ENCODE data around the gene DYRK2.

- TF ChIP-seq YY1 (IDR thresholded peaks at IDR 0.05) (no peak), CTCF (IDR thresholded peaks at IDR 0.05; ENCODE audit: low read depth, low read length, missing input control) (no peak)
Measured at GRCh38 chr12:67638694-67639093, 9.9 kb upstream of the DYRK2 start.

Measured in liver (tissue), 2 donors.